HepG2 (cell line): ENCODE data around the gene PSMB3. TPM values are rescaled to one million over a fixed set of nuclear protein-coding genes. Genes with fewer than 3 reads are reported as not detected.

Source experiments
- ARNT2 ChIP-seq: sonication (generic); formaldehyde crosslinking; IDR thresholded peaks from 2 replicates; pipeline ENCODE4 v1.8.0; 2022; ENCODE audit warnings: mild to moderate bottlenecking, low read depth, missing genetic modification reagents, moderate library complexity
- CENPX ChIP-seq: sonication (generic); formaldehyde crosslinking; IDR thresholded peaks from 2 replicates; pipeline ENCODE4 v1.9.0; 2021; ENCODE audit warnings: mild to moderate bottlenecking, missing genetic modification reagents, moderate library complexity
- DMAP1 ChIP-seq: IDR thresholded peaks from 2 replicates; pipeline ENCODE4 v1.6.1; 2016
- EHMT2 ChIP-seq: fragments of 200-600 bp; sonication (generic); IDR thresholded peaks from 2 replicates; pipeline ENCODE4 v1.7.0; 2017; ENCODE audit warnings: antibody characterized with exemption, low read depth, low read length, borderline replicate concordance
- GATAD1 ChIP-seq: IDR thresholded peaks from 2 replicates; pipeline ENCODE4 v1.6.1; 2016; ENCODE audit warnings: missing genetic modification reagents, missing compliant biosample characterization
- SIN3A ChIP-seq: IDR thresholded peaks from 2 replicates; pipeline ENCODE4 v1.6.1; 2011; ENCODE audit warnings: low read depth, mild to moderate bottlenecking, control low read depth, low read length, borderline replicate concordance
- TBP ChIP-seq: sonication (generic); formaldehyde crosslinking; IDR thresholded peaks from 2 replicates; pipeline ENCODE4 v1.5.0; 2020; ENCODE audit warnings: missing genetic modification reagents
- TGIF2 ChIP-seq: IDR thresholded peaks from 2 replicates; pipeline ENCODE4 v1.6.1; 2016; ENCODE audit warnings: control low read depth, missing compliant biosample characterization
- ZNF10 ChIP-seq: sonication (generic); formaldehyde crosslinking; IDR thresholded peaks from 2 replicates; pipeline ENCODE4 v1.4.0; 2020; ENCODE audit warnings: mild to moderate bottlenecking, low read depth, missing genetic modification reagents, borderline replicate concordance
- ZNF501 ChIP-seq: sonication (generic); formaldehyde crosslinking; IDR thresholded peaks from 2 replicates; pipeline ENCODE4 v1.5.1; 2020; ENCODE audit warnings: mild to moderate bottlenecking, moderate library complexity, missing genetic modification reagents
- ZSCAN22 ChIP-seq: sonication (generic); formaldehyde crosslinking; IDR thresholded peaks from 2 replicates; pipeline ENCODE4 v1.4.0; 2020; ENCODE audit warnings: mild to moderate bottlenecking, missing genetic modification reagents
- polyA plus RNA-seq, 8 experiments: library from polyadenylated mRNA; depleted of rRNA in 3 of 8; stranded (reverse) in 7 of 8; unstranded in 1 of 8; fragments of >200 nt; fragmentation: Illumina TruSeq in 4 of 8; extraction: Trizol in 4 of 8; gene quantifications; 2 replicates each; pipeline versions ENCODE4 v1.2.1 to v1.2.3, GENCODE V29; 2011 to 2016; ENCODE audit warnings: low read depth in 4 of 8, missing spikeins in 1 of 8, mixed read lengths in 1 of 8; ENCODE audit not compliant: insufficient read depth in 1 of 8
- total RNA-seq, 5 experiments: library from RNA; depleted of rRNA; stranded (reverse); fragments of >200 nt; fragmentation: Illumina TruSeq; extraction: Trizol; gene quantifications; 2 replicates each; pipeline ENCODE4 v1.2.3, GENCODE V29; 2016; ENCODE audit warnings: low read depth in 1 of 5
- TF ChIP-seq, protein P1 (sequence below): sonication (generic); formaldehyde crosslinking; IDR thresholded peaks from 2 replicates; pipeline ENCODE4 v1.4.0; 2020; ENCODE audit warnings: missing genetic modification reagents, borderline replicate concordance
- TF ChIP-seq, protein P2 (sequence below): sonication (generic); formaldehyde crosslinking; IDR thresholded peaks from 2 replicates; pipeline ENCODE4 v1.4.0; 2020; ENCODE audit warnings: missing genetic modification reagents, borderline replicate concordance
- TF ChIP-seq, protein P3 (sequence below): sonication (generic); formaldehyde crosslinking; IDR thresholded peaks from 2 replicates; pipeline ENCODE4 v1.5.1; 2020; ENCODE audit warnings: missing genetic modification reagents, mild to moderate bottlenecking, borderline replicate concordance
- TF ChIP-seq, protein P4 (sequence below): sonication (generic); formaldehyde crosslinking; IDR thresholded peaks from 2 replicates; pipeline ENCODE4 v1.4.0; 2020; ENCODE audit warnings: missing genetic modification reagents
- TF ChIP-seq, protein P5 (sequence below): sonication (generic); formaldehyde crosslinking; IDR thresholded peaks from 2 replicates; pipeline ENCODE4 v1.5.0; 2020; ENCODE audit warnings: missing genetic modification reagents
- TF ChIP-seq, protein P6 (sequence below): sonication (generic); formaldehyde crosslinking; IDR thresholded peaks from 2 replicates; pipeline ENCODE4 v1.4.0; 2020; ENCODE audit warnings: mild to moderate bottlenecking, missing genetic modification reagents

PSMB3 gene
- total and polyA plus RNA-seq, 2 of the 13 experiments (the other 11 are each of a cell fraction or from before 2014, with no cell fraction given): 366 to 517 TPM

DNA sequence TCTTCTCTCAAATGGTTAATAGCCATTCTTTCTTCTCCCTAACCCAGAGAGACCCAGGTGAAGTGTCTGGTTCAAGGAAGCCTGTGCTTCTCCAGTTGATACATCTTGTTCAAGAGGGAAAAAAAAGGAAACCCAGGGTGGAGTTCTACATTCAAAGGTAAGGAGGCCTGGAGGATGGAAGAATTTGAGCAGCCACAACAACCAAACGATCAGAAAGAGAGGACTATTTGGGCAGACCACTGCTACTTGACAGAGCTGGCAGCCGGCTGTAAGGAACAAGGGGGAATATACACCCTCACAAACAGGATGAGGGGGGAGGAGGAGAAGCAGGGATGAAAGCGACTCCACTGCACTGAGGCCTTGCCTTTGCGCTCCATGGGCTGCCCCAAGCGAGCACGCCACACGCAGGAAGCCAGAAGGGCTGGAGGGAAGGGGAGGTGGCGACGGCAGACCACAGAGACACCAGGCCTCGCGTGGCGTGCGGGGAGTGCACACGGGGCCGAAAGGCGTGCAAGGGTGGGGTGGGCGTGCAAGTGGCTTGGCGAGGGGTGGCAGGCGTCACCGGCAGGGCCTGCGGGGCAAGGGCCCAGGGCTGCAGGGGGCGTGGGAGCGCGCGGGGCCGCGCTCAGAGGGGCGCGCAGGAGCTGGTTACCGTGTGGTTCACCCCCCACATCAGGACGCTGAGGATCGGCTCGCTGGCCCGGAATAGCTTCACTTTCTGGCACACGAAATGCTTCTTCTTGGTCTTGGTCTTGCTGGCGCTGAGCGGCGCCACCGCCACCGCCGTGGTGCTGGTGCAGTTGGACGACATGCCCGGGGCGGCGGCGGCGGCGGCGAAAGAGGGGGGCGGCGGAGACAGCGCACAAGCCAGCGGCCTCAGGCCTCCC, 46.3 kb downstream of the PSMB3 start (continued):
- TF ChIP-seq, protein P1, sequence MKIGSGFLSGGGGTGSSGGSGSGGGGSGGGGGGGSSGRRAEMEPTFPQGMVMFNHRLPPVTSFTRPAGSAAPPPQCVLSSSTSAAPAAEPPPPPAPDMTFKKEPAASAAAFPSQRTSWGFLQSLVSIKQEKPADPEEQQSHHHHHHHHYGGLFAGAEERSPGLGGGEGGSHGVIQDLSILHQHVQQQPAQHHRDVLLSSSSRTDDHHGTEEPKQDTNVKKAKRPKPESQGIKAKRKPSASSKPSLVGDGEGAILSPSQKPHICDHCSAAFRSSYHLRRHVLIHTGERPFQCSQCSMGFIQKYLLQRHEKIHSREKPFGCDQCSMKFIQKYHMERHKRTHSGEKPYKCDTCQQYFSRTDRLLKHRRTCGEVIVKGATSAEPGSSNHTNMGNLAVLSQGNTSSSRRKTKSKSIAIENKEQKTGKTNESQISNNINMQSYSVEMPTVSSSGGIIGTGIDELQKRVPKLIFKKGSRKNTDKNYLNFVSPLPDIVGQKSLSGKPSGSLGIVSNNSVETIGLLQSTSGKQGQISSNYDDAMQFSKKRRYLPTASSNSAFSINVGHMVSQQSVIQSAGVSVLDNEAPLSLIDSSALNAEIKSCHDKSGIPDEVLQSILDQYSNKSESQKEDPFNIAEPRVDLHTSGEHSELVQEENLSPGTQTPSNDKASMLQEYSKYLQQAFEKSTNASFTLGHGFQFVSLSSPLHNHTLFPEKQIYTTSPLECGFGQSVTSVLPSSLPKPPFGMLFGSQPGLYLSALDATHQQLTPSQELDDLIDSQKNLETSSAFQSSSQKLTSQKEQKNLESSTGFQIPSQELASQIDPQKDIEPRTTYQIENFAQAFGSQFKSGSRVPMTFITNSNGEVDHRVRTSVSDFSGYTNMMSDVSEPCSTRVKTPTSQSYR (CRISPR knock-in tag): peak; percentile 19; the same call in 1 of the 2 replicates
- no peak for TF ChIP-seq ARNT2 (CRISPR knock-in tag)
- peak; percentile 62; the same call in 1 of the 2 replicates for TF ChIP-seq GATAD1 (CRISPR knock-in tag)
- TF ChIP-seq ZNF501 (CRISPR knock-in tag): peak; percentile 38; the same call in 1 of the 2 replicates
- TF ChIP-seq, protein P2, sequence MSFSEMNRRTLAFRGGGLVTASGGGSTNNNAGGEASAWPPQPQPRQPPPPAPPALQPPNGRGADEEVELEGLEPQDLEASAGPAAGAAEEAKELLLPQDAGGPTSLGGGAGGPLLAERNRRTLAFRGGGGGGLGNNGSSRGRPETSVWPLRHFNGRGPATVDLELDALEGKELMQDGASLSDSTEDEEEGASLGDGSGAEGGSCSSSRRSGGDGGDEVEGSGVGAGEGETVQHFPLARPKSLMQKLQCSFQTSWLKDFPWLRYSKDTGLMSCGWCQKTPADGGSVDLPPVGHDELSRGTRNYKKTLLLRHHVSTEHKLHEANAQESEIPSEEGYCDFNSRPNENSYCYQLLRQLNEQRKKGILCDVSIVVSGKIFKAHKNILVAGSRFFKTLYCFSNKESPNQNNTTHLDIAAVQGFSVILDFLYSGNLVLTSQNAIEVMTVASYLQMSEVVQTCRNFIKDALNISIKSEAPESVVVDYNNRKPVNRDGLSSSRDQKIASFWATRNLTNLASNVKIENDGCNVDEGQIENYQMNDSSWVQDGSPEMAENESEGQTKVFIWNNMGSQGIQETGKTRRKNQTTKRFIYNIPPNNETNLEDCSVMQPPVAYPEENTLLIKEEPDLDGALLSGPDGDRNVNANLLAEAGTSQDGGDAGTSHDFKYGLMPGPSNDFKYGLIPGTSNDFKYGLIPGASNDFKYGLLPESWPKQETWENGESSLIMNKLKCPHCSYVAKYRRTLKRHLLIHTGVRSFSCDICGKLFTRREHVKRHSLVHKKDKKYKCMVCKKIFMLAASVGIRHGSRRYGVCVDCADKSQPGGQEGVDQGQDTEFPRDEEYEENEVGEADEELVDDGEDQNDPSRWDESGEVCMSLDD (CRISPR knock-in tag): no peak
- TF ChIP-seq, protein P3, sequence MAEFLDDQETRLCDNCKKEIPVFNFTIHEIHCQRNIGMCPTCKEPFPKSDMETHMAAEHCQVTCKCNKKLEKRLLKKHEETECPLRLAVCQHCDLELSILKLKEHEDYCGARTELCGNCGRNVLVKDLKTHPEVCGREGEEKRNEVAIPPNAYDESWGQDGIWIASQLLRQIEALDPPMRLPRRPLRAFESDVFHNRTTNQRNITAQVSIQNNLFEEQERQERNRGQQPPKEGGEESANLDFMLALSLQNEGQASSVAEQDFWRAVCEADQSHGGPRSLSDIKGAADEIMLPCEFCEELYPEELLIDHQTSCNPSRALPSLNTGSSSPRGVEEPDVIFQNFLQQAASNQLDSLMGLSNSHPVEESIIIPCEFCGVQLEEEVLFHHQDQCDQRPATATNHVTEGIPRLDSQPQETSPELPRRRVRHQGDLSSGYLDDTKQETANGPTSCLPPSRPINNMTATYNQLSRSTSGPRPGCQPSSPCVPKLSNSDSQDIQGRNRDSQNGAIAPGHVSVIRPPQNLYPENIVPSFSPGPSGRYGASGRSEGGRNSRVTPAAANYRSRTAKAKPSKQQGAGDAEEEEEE (CRISPR knock-in tag): no peak
- TF ChIP-seq ZSCAN22 (CRISPR knock-in tag): no peak; the same call in 1 of the 2 replicates
- TF ChIP-seq, protein P4, sequence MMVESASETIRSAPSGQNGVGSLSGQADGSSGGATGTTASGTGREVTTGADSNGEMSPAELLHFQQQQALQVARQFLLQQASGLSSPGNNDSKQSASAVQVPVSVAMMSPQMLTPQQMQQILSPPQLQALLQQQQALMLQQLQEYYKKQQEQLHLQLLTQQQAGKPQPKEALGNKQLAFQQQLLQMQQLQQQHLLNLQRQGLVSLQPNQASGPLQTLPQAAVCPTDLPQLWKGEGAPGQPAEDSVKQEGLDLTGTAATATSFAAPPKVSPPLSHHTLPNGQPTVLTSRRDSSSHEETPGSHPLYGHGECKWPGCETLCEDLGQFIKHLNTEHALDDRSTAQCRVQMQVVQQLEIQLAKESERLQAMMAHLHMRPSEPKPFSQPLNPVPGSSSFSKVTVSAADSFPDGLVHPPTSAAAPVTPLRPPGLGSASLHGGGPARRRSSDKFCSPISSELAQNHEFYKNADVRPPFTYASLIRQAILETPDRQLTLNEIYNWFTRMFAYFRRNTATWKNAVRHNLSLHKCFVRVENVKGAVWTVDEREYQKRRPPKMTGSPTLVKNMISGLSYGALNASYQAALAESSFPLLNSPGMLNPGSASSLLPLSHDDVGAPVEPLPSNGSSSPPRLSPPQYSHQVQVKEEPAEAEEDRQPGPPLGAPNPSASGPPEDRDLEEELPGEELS (CRISPR knock-in tag): peak; percentile 25; the same call in 1 of the 2 replicates
- no peak for TF ChIP-seq ZNF10 (CRISPR knock-in tag)
- TF ChIP-seq DMAP1 (CRISPR knock-in tag): no peak; the same call in 1 of the 2 replicates
- TF ChIP-seq TBP: no peak
- TF ChIP-seq TGIF2 (CRISPR knock-in tag): peak; percentile 95
- TF ChIP-seq CENPX (CRISPR knock-in tag): no peak
- no peak for TF ChIP-seq EHMT2
- TF ChIP-seq, protein P5, sequence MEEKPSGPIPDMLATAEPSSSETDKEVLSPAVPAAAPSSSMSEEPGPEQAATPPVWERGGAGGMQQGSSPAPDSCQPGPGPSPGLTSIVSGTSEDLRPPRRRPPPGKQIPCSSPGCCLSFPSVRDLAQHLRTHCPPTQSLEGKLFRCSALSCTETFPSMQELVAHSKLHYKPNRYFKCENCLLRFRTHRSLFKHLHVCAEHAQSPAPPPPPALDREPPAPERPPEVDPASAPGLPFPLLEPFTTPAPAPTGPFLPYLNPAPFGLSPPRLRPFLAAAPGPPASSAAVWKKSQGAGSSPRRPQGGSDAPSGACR (CRISPR knock-in tag): no peak
- TF ChIP-seq, protein P6, sequence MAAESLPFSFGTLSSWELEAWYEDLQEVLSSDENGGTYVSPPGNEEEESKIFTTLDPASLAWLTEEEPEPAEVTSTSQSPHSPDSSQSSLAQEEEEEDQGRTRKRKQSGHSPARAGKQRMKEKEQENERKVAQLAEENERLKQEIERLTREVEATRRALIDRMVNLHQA: no peak
- TF ChIP-seq SIN3A: no peak
